HL-60 (cell line): ENCODE results near the gene CCDC126.

ENCODE experiments used
- DNase-seq, 2 experiments: peaks; one replicate each; pipeline ENCODE4 v3.0.0-alpha.2; 2010 to 2020; ENCODE audit warnings: low read depth in 1 of 2, low spot score in 1 of 2
- H3K27ac ChIP-seq: fragments of 250-450 bp; sonication (Bioruptor Pico); replicated peaks from 2 replicates; pipeline ENCODE4 v1.5.1; 2020; ENCODE audit warnings: mild to moderate bottlenecking, moderate library complexity
- H3K27me3 ChIP-seq: fragments of 250-450 bp; sonication (Bioruptor Pico); 2 replicates; pipeline ENCODE4 v1.5.1; 2021; ENCODE audit warnings: mild to moderate bottlenecking, moderate library complexity; ENCODE audit not compliant: insufficient read depth, poor library complexity, severe bottlenecking
- H3K4me3 ChIP-seq: replicated peaks from 2 replicates; pipeline ENCODE4 v1.5.1; 2011; ENCODE audit warnings: mild to moderate bottlenecking, control low read depth, low read length; ENCODE audit not compliant: insufficient read depth
- CTCF ChIP-seq: IDR thresholded peaks from one replicate; pipeline ENCODE4 v1.5.1; 2011; ENCODE audit warnings: low read length, control low read depth, inconsistent platforms; ENCODE audit not compliant: insufficient read depth
- GABPA ChIP-seq: IDR thresholded peaks from 2 replicates; pipeline ENCODE4 v1.6.1; 2012; ENCODE audit warnings: low read depth
- POLR2AphosphoS5 ChIP-seq: IDR thresholded peaks from 2 replicates; pipeline ENCODE4 v1.6.1; 2012; ENCODE audit warnings: low read depth
- REST ChIP-seq: IDR thresholded peaks from 2 replicates; pipeline ENCODE4 v1.6.1; 2012; ENCODE audit warnings: low read depth; ENCODE audit not compliant: insufficient replicate concordance
- SPI1 ChIP-seq: IDR thresholded peaks from 2 replicates; pipeline ENCODE4 v1.6.1; 2012; ENCODE audit warnings: low read depth, mild to moderate bottlenecking, borderline replicate concordance

CCDC126 gene

GRCh38 chr7:23615331-23615730 is 18.1 kb downstream of the CCDC126 start:
- no peak for DNase-seq

GRCh38 chr7:23616593-23616992 is 19.4 kb downstream of the CCDC126 start:
- no peak overlapping the region for H3K4me3 ChIP-seq
- DNase-seq, result no peak
- H3K27ac ChIP-seq, result no peak overlapping the region
- no peaks in the 10 kb centered on the region for H3K27me3 ChIP-seq
- no peak for TF ChIP-seq SPI1
- no peak for TF ChIP-seq GABPA
- TF ChIP-seq REST, result no peak
- no peak for TF ChIP-seq CTCF
- no peak for TF ChIP-seq POLR2AphosphoS5

More at GRCh38 chr7:23615331-23615730, 18.1 kb downstream of the CCDC126 start:
- no peaks in the 10 kb centered on the region for H3K27me3 ChIP-seq
- TF ChIP-seq SPI1 (no peak), REST (no peak), CTCF (no peak), GABPA (no peak), POLR2AphosphoS5 (no peak)
- H3K4me3 ChIP-seq, result no peak overlapping the region
- H3K27ac ChIP-seq, result no peak overlapping the region

- no peak for TF ChIP-seq SPI1
- TF ChIP-seq CTCF, result no peak
- TF ChIP-seq GABPA, result no peak
- no peak for TF ChIP-seq REST
- no peaks in the 10 kb centered on the region for H3K27me3 ChIP-seq
- DNase-seq, result no peak
- H3K27ac ChIP-seq, result no peak overlapping the region
- H3K4me3 ChIP-seq, result no peak overlapping the region
Measured at GRCh38 chr7:23617482-23617881, 20.3 kb downstream of the CCDC126 start.
